OCI-LY3 (cell line): ENCODE measurements around the gene OR10J5.
A peak's percentile ranks its signal among the peaks of the same experiment; 100 is the strongest.
"Not testable (repeated sequence)": the region's sequence is repeated elsewhere in the genome, so short reads cannot be mapped to it uniquely, and the experiment has no call there.

Experiments used
- H2AFZ ChIP-seq: fragments of 200-600, 300-600 bp; shearing (Covaris generic); 2 replicates; pipeline ENCODE4 v1.6.0; 2014; ENCODE audit warnings: antibody characterized with exemption, low read depth, low read length
- H3K27ac ChIP-seq: fragments of 200-600, 300-600 bp; sonication (generic); 2 replicates; pipeline ENCODE4 v1.5.1; 2014; ENCODE audit warnings: mild to moderate bottlenecking, low read length, moderate library complexity, mixed read lengths
- H3K27me3 ChIP-seq: fragments of 200-600, 300-600 bp; sonication (generic); 2 replicates; pipeline ENCODE4 v1.6.1; 2014; ENCODE audit warnings: low read depth, low read length, mixed read lengths
- H3K36me3 ChIP-seq: fragments of 200-600, 300-600 bp; sonication (generic); replicated peaks from 2 replicates; pipeline ENCODE3; 2014; ENCODE audit warnings: low read depth, low read length, mixed read lengths
- H3K4me1 ChIP-seq: fragments of 300-600, 200-600 bp; sonication (generic); 2 replicates; pipeline ENCODE4 v1.6.1; 2014; ENCODE audit warnings: low read length, mixed read lengths
- H3K4me2 ChIP-seq: fragments of 200-600, 300-600 bp; sonication (generic); 2 replicates; pipeline ENCODE4 v1.6.1; 2014; ENCODE audit warnings: low read length, mixed read lengths
- H3K4me3 ChIP-seq: fragments of 300-600, 200-600 bp; sonication (generic); 2 replicates; pipeline ENCODE4 v1.5.1; 2014; ENCODE audit warnings: antibody characterized with exemption, mild to moderate bottlenecking, low read length, moderate library complexity
- H3K79me2 ChIP-seq: fragments of 300-600, 200-600 bp; shearing (Covaris generic); 2 replicates; pipeline ENCODE4 v1.6.1; 2014; ENCODE audit warnings: mild to moderate bottlenecking, low read length, mixed read lengths
- H3K9ac ChIP-seq: fragments of 300-600, 200-600 bp; shearing (Covaris generic); 2 replicates; pipeline ENCODE4 v1.6.0; 2014; ENCODE audit warnings: mild to moderate bottlenecking, low read length, moderate library complexity
- H3K9me3 ChIP-seq: fragments of 200-600, 300-600 bp; shearing (Covaris generic); 2 replicates; pipeline ENCODE4 v1.6.1; 2014; ENCODE audit warnings: low read length, mixed read lengths; ENCODE audit not compliant: insufficient read depth
- H4K20me1 ChIP-seq: fragments of 200-600, 300-600 bp; sonication (generic); 2 replicates; pipeline ENCODE4 v1.6.1; 2016; ENCODE audit warnings: low read length, mixed read lengths; ENCODE audit not compliant: insufficient read depth
- EZH2phosphoT487 ChIP-seq: fragments of 200-600 bp; shearing (Covaris generic); IDR thresholded peaks from 2 replicates; pipeline ENCODE4 v1.6.1; 2018; ENCODE audit warnings: antibody characterized with exemption, mixed run types, low read depth
- TF ChIP-seq, protein P1 (sequence below): fragments of 200-600, 300-600 bp; sonication (generic); IDR thresholded peaks from 2 replicates; pipeline ENCODE4 v1.5.1; 2014; ENCODE audit warnings: antibody characterized with exemption, low read length, low read depth

OR10J5 gene

DNA sequence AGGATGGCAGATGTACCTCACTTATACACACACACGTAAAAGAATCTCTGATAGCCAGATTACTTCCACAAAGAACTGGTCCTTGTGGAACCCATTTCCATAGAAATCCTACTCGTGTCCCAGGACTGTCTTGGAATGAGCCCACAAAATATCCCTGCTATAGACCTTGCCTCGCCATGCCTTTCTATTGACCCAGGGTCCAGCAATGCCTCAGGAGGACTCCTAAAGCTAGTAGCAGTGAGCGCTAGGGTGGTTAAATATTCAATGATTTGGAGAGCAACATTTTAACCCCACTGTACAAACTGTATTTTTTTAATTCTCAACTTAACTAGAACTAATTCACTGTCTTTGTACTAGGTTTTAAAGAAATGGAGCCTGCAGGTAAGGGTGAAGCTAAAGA, 26.9 kb downstream of the OR10J5 start:
- no peak overlapping the region for H3K4me3 ChIP-seq
- H2AFZ ChIP-seq: no peak overlapping the region
- no peak overlapping the region for H3K27ac ChIP-seq
- TF ChIP-seq EZH2phosphoT487: no peak
- no peak overlapping the region for H3K9ac ChIP-seq
- H4K20me1 ChIP-seq: no peaks in the 10 kb centered on the region
- H3K27me3 ChIP-seq: no peaks in the 10 kb centered on the region
- no peaks in the 10 kb centered on the region for H3K79me2 ChIP-seq
- no peak overlapping the region for H3K4me2 ChIP-seq
- H3K36me3 ChIP-seq: peaks cover 3% of the 10 kb centered on the region
- H3K4me1 ChIP-seq: no peaks in the 10 kb centered on the region
- peaks cover 18% of the 10 kb centered on the region for H3K9me3 ChIP-seq

DNA sequence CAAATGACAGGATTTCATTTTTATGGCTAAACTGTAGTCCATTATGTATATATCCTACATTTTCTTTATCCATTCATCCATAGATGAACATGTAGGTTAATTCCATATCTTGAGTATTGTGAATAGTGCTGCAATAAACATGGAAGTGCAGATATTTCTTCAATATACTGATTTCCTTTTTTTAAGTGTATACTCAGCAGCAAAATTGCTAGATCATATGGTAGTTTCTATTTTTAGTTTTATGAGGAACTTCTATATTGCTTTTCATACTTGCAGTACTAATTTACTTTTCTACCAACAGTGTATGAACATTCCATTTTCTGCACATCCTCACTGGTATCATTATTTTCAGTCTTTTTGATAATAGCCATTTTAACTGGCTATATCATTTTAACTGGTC, 30.1 kb downstream of the OR10J5 start:
- no peak overlapping the region for H3K4me2 ChIP-seq
- no peak overlapping the region for H2AFZ ChIP-seq
- TF ChIP-seq EZH2phosphoT487: no peak
- H4K20me1 ChIP-seq: no peaks in the 10 kb centered on the region
- no peaks in the 10 kb centered on the region for H3K27me3 ChIP-seq
- H3K27ac ChIP-seq: no peak overlapping the region
- H3K9ac ChIP-seq: no peak overlapping the region
- H3K4me3 ChIP-seq: no peak overlapping the region
- H3K4me1 ChIP-seq: no peaks in the 10 kb centered on the region
- peaks cover 3% of the 10 kb centered on the region for H3K36me3 ChIP-seq
- no peaks in the 10 kb centered on the region for H3K79me2 ChIP-seq
- H3K9me3 ChIP-seq: peaks cover 18% of the 10 kb centered on the region

DNA sequence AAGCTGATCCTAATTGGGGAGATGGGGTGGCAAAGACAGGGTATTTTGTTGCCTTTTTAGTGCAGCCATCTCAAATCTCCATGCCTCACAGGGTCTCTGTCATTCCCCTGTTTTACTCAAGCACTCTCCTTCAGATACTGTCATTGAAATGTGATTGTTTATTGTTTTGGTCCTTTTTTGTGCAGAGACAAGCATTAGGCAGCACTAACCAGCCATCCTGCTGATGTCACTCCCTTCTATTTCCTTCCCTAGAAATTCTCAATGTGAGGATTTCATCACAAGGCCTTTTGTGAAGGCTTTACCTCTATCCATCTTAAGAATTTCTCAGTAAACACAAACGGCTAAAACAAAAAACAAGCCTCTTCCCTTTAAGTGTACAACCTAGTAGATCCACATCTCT, 34.7 kb downstream of the OR10J5 start:
- Histone ChIP-seq H3K4me3 (no peak overlapping the region), H3K36me3 (peaks cover 4% of the 10 kb centered on the region), H4K20me1 (no peaks in the 10 kb centered on the region), H3K27me3 (no peaks in the 10 kb centered on the region), H3K79me2 (no peaks in the 10 kb centered on the region), H3K9me3 (peaks cover 24% of the 10 kb centered on the region), H3K27ac (no peak overlapping the region), H3K9ac (no peak overlapping the region), H2AFZ (0 out of 2 replicates have a peak overlapping the region, but pooled peaks have one; percentile 4), H3K4me2 (no peak overlapping the region), H3K4me1 (no peaks in the 10 kb centered on the region)
- no peak for TF ChIP-seq EZH2phosphoT487
- TF ChIP-seq, protein P1, sequence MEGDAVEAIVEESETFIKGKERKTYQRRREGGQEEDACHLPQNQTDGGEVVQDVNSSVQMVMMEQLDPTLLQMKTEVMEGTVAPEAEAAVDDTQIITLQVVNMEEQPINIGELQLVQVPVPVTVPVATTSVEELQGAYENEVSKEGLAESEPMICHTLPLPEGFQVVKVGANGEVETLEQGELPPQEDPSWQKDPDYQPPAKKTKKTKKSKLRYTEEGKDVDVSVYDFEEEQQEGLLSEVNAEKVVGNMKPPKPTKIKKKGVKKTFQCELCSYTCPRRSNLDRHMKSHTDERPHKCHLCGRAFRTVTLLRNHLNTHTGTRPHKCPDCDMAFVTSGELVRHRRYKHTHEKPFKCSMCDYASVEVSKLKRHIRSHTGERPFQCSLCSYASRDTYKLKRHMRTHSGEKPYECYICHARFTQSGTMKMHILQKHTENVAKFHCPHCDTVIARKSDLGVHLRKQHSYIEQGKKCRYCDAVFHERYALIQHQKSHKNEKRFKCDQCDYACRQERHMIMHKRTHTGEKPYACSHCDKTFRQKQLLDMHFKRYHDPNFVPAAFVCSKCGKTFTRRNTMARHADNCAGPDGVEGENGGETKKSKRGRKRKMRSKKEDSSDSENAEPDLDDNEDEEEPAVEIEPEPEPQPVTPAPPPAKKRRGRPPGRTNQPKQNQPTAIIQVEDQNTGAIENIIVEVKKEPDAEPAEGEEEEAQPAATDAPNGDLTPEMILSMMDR: no peak

GRCh38 chr1:159494513-159495210, 41.1 kb downstream of the OR10J5 start:
- H4K20me1 ChIP-seq, H3K27ac ChIP-seq, H3K36me3 ChIP-seq, H3K79me2 ChIP-seq, H3K27me3 ChIP-seq, H3K9ac ChIP-seq, H3K4me2 ChIP-seq, H2AFZ ChIP-seq, H3K4me1 ChIP-seq, H3K4me3 ChIP-seq: not testable (repeated sequence)
- peaks cover 16% of the 10 kb centered on the region for H3K9me3 ChIP-seq

GRCh38 chr1:159493354-159493753, 42.5 kb downstream of the OR10J5 start:
- H3K27ac ChIP-seq: no peak overlapping the region
- no peaks in the 10 kb centered on the region for H3K4me1 ChIP-seq
- no peak overlapping the region for H3K4me3 ChIP-seq
- H3K79me2 ChIP-seq: no peaks in the 10 kb centered on the region
- H3K9ac ChIP-seq: no peak overlapping the region
- H4K20me1 ChIP-seq: no peaks in the 10 kb centered on the region
- TF ChIP-seq, protein P1: no peak
- no peak for TF ChIP-seq EZH2phosphoT487
- no peaks in the 10 kb centered on the region for H3K36me3 ChIP-seq
- H2AFZ ChIP-seq: no peak overlapping the region
- no peak overlapping the region for H3K4me2 ChIP-seq
- H3K9me3 ChIP-seq: 0 out of 2 replicates have a peak, but pooled peaks cover 4% of the 10 kb centered on the region
- H3K27me3 ChIP-seq: no peaks in the 10 kb centered on the region
